Measurements from ENCODE around the gene PRRX2. TPM values are rescaled to one million over a fixed set of nuclear protein-coding genes. Genes with fewer than 3 reads are reported as not detected.
A peak's percentile ranks its signal among the peaks of the same experiment; 100 is the strongest.

PRRX2 gene
- total and polyA plus RNA-seq, 2 experiments from 2014 or later: 141 to 169 TPM

DNA sequence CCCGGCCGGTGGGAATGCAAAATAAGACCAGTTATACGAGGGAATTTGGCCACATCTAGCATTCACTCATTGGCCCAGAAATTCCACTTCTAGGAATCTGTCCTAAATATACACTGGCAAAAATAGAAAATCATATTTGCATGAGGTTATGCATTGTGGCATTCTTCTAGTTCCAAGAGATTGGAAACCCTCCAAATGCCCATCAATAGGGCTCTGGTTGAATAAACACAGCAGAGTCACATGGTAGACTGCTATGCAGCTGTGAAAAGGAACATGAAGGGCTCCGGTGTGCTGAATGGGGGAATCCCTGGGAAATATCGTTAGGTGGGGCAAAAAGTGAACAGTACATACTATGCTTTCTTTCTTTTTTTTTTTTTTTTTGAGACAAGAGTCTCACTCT lies 50.6 kb downstream of the PRRX2 start:
- peak overlapping the region; percentile 91 for H3K9ac ChIP-seq
- peaks cover 70% of the 10 kb centered on the region for H3K79me2 ChIP-seq (ENCODE audit: insufficient read depth)
- peak; percentile 45 for DNase-seq
- peak overlapping the region; percentile 99 for H3K27ac ChIP-seq
- H3K4me2 ChIP-seq (ENCODE audit: unreplicated experiment): no peak overlapping the region
- no peaks in the 10 kb centered on the region for H3K9me2 ChIP-seq (ENCODE audit: insufficient read depth)
- H3F3A ChIP-seq (ENCODE audit: insufficient read depth): peaks cover 45% of the 10 kb centered on the region
- no peak overlapping the region for H3K4me3 ChIP-seq
- WGBS, 2 experiments (ENCODE audit: low coverage in 1 of 2, low lambda C conversion rate in 2 of 2, missing lambda C conversion rate in 2 of 2): 26 to 33% methylated on average over 5 of the region's 5 CpGs
- in situ Hi-C loops (cut with MboI): no loop called here
- H3K36me3 ChIP-seq (ENCODE audit: low read depth): peaks cover 9% of the 10 kb centered on the region; the same call in 1 of the 2 replicates
- no peaks in the 10 kb centered on the region for H4K20me1 ChIP-seq (ENCODE audit: insufficient read depth)
- no peak overlapping the region for H2AFZ ChIP-seq
- H3K27me3 ChIP-seq (replicated peaks; ENCODE audit: insufficient read depth): no peaks in the 10 kb centered on the region
- H3K9me3 ChIP-seq (ENCODE audit: low read depth): no peaks in the 10 kb centered on the region
- peaks cover 54% of the 10 kb centered on the region for H3K4me1 ChIP-seq (ENCODE audit: insufficient read depth)
- no peak for TF ChIP-seq EZH2phosphoT487 (IDR thresholded peaks at IDR 0.05; ENCODE audit: insufficient read depth, low read depth)
- TF ChIP-seq EZH2 (IDR thresholded peaks at IDR 0.05; ENCODE audit: insufficient read depth, poor library complexity, severe bottlenecking): no peak

DNA sequence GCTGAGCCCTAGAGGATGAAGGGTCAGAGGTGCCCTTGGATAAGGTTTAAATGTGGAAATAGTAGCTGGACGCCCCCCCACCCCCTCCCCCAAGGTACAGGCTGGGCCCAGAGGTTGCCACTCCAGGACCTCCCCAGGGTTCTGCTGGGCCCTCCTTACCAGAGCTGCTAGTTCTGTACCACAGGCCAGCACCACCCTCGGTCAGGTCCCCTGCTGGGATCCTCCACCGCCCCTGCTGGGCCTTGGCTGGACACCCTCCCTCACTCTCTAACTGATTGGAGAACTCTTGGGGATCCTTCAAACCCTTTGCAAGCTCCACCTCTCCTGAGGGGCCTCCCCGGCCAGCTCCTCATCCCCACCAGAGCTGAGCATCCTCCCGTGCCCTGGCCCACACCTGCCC lies 52.5 kb downstream of the PRRX2 start:
- Histone ChIP-seq H2AFZ (no peak overlapping the region), H3K4me2 (ENCODE audit: unreplicated experiment) (no peak overlapping the region), H3K9ac (no peak overlapping the region), H3K27ac (0 out of 2 replicates have a peak overlapping the region, but pooled peaks have one; percentile 10), H3K9me3 (ENCODE audit: low read depth) (no peaks in the 10 kb centered on the region), H3K4me1 (ENCODE audit: insufficient read depth) (peaks cover 37% of the 10 kb centered on the region), H3K9me2 (ENCODE audit: insufficient read depth) (no peaks in the 10 kb centered on the region), H3K79me2 (ENCODE audit: insufficient read depth) (peaks cover 77% of the 10 kb centered on the region), H3K4me3 (no peak overlapping the region), H4K20me1 (ENCODE audit: insufficient read depth) (no peaks in the 10 kb centered on the region), H3F3A (ENCODE audit: insufficient read depth) (peaks cover 31% of the 10 kb centered on the region), H3K27me3 (replicated peaks; ENCODE audit: insufficient read depth) (no peaks in the 10 kb centered on the region), H3K36me3 (ENCODE audit: low read depth) (peaks cover 12% of the 10 kb centered on the region; the same call in 1 of the 2 replicates)
- no peak for TF ChIP-seq EZH2phosphoT487 (IDR thresholded peaks at IDR 0.05; ENCODE audit: insufficient read depth, low read depth)
- TF ChIP-seq EZH2 (IDR thresholded peaks at IDR 0.05; ENCODE audit: insufficient read depth, poor library complexity, severe bottlenecking): no peak
- no peak for DNase-seq
- WGBS, 2 experiments (ENCODE audit: low coverage in 1 of 2, low lambda C conversion rate in 2 of 2, missing lambda C conversion rate in 2 of 2): 78 to 92% methylated on average over 5 of the region's 5 CpGs
- in situ Hi-C loops (cut with MboI): no loop called here

DNA sequence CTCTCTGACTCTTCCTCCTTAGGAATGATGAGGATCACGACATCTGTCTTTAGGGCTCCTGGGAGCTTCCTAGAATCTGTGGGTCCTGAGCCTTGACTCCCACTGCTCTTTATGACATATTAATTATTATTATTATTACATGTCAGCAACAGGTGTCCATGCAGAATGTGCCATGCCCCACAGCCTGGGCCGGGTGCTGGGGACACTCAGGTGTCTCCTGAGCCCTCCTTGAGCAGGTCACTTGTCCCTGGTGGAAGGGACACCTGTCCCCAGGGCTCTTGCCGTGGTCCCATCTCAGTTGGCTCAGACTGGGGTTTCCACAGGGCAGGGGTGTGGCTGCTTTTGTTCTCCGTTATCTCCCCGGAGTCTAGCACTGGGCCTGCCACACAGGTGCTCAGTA lies 53.2 kb downstream of the PRRX2 start:
- no peak for TF ChIP-seq EZH2phosphoT487 (IDR thresholded peaks at IDR 0.05; ENCODE audit: insufficient read depth, low read depth)
- TF ChIP-seq EZH2 (IDR thresholded peaks at IDR 0.05; ENCODE audit: insufficient read depth, poor library complexity, severe bottlenecking): no peak
- H3K4me3 ChIP-seq: no peak overlapping the region
- 0 out of 2 replicates have a peak overlapping the region, but pooled peaks have one; percentile 10 for H3K27ac ChIP-seq
- H3K9me2 ChIP-seq (ENCODE audit: insufficient read depth): no peaks in the 10 kb centered on the region
- H3K36me3 ChIP-seq (ENCODE audit: low read depth): peaks cover 12% of the 10 kb centered on the region; the same call in 1 of the 2 replicates
- no peak for DNase-seq
- H3K4me1 ChIP-seq (ENCODE audit: insufficient read depth): peaks cover 30% of the 10 kb centered on the region
- H3K27me3 ChIP-seq (replicated peaks; ENCODE audit: insufficient read depth): no peaks in the 10 kb centered on the region
- no peak overlapping the region for H3K4me2 ChIP-seq (ENCODE audit: unreplicated experiment)
- peaks cover 77% of the 10 kb centered on the region for H3K79me2 ChIP-seq (ENCODE audit: insufficient read depth)
- H3K9me3 ChIP-seq (ENCODE audit: low read depth): no peaks in the 10 kb centered on the region
- in situ Hi-C loops (cut with MboI): no loop called here
- no peaks in the 10 kb centered on the region for H4K20me1 ChIP-seq (ENCODE audit: insufficient read depth)
- H3F3A ChIP-seq (ENCODE audit: insufficient read depth): peaks cover 29% of the 10 kb centered on the region
- no peak overlapping the region for H3K9ac ChIP-seq
- no peak overlapping the region for H2AFZ ChIP-seq
- WGBS, 2 experiments (ENCODE audit: low coverage in 1 of 2, low lambda C conversion rate in 2 of 2, missing lambda C conversion rate in 2 of 2): 89% methylated on average over 5 of the region's 5 CpGs

DNA sequence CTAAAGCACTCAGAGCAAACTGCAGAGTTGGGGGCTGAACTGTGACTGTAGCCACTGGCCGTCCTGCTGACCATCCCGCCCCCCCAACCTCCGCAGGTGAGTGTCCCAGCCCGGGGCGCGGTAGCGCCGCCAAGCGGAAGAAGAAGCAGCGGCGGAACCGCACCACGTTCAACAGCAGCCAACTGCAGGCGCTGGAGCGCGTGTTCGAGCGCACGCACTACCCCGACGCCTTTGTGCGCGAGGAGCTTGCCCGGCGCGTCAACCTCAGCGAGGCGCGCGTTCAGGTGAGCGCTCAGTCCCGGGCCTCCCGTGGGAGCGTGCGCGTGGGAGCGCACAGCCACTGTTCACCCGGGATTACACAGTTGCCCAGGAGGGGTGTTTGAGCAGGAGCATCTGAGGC lies 53.7 kb downstream of the PRRX2 start:
- in situ Hi-C loops (cut with MboI): no loop called here
- H3K79me2 ChIP-seq (ENCODE audit: insufficient read depth): peaks cover 77% of the 10 kb centered on the region
- H3K27me3 ChIP-seq (replicated peaks; ENCODE audit: insufficient read depth): no peaks in the 10 kb centered on the region
- peaks cover 26% of the 10 kb centered on the region for H3K4me1 ChIP-seq (ENCODE audit: insufficient read depth)
- H3K9me3 ChIP-seq (ENCODE audit: low read depth): no peaks in the 10 kb centered on the region
- H4K20me1 ChIP-seq (ENCODE audit: insufficient read depth): no peaks in the 10 kb centered on the region
- peaks cover 28% of the 10 kb centered on the region for H3F3A ChIP-seq (ENCODE audit: insufficient read depth)
- no peak overlapping the region for H3K4me2 ChIP-seq (ENCODE audit: unreplicated experiment)
- TF ChIP-seq EZH2phosphoT487 (IDR thresholded peaks at IDR 0.05; ENCODE audit: insufficient read depth, low read depth): no peak
- no peak for TF ChIP-seq EZH2 (IDR thresholded peaks at IDR 0.05; ENCODE audit: insufficient read depth, poor library complexity, severe bottlenecking)
- H3K36me3 ChIP-seq (ENCODE audit: low read depth): peaks cover 12% of the 10 kb centered on the region; the same call in 1 of the 2 replicates
- no peak overlapping the region for H2AFZ ChIP-seq
- H3K9ac ChIP-seq: no peak overlapping the region
- no peaks in the 10 kb centered on the region for H3K9me2 ChIP-seq (ENCODE audit: insufficient read depth)
- no peak overlapping the region for H3K27ac ChIP-seq
- H3K4me3 ChIP-seq: no peak overlapping the region
- 93% methylated on average over 32 to 38 of the region's 38 CpGs for WGBS, 2 experiments (ENCODE audit: low coverage in 1 of 2, low lambda C conversion rate in 2 of 2, missing lambda C conversion rate in 2 of 2)
- no peak for DNase-seq
